Dermis blood vessel endothelial cell (primary cell): ENCODE measurements around the gene AK8. TPM values are rescaled to one million over a fixed set of nuclear protein-coding genes. Genes with fewer than 3 reads are reported as not detected.

Source experiments
- DNase-seq: peaks from one replicate; pipeline ENCODE4 v3.0.0; 2010
- total RNA-seq: library from RNA; depleted of rRNA; stranded (reverse); fragments of >200 nt; gene quantifications from 2 replicates; pipeline ENCODE4 v1.2.3, GENCODE V29; 2014

AK8 gene
- total RNA-seq, 1 donor from 2014 or later = not detected

DNA sequence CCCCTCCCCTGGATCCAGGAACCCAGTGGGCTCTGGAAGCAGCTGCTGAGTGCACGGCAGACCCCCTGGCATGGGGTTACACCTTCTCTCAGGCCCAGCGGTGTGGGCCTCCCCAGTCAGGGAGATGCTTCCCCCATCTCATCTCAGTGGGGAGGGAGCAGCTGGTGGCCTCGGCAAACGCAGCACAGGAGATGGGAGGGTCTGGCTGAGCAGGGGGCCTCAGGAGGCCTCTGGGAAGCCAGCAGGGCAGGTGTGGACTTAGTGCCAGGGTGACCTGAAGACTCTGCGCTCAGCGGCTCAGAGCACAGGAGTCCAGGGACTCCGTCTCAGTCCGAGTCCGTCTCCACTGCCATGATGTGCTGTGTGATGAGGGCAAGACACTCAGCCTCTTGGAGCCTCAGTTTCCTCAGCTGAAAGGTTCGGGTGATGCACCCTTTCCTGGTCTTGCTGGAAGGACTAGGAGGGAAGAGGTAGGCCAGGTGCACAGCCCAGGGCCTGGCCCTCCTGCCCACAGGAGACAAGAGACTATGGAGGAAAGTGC is 107.2 kb downstream of the AK8 start:
- no peak for DNase-seq

DNA sequence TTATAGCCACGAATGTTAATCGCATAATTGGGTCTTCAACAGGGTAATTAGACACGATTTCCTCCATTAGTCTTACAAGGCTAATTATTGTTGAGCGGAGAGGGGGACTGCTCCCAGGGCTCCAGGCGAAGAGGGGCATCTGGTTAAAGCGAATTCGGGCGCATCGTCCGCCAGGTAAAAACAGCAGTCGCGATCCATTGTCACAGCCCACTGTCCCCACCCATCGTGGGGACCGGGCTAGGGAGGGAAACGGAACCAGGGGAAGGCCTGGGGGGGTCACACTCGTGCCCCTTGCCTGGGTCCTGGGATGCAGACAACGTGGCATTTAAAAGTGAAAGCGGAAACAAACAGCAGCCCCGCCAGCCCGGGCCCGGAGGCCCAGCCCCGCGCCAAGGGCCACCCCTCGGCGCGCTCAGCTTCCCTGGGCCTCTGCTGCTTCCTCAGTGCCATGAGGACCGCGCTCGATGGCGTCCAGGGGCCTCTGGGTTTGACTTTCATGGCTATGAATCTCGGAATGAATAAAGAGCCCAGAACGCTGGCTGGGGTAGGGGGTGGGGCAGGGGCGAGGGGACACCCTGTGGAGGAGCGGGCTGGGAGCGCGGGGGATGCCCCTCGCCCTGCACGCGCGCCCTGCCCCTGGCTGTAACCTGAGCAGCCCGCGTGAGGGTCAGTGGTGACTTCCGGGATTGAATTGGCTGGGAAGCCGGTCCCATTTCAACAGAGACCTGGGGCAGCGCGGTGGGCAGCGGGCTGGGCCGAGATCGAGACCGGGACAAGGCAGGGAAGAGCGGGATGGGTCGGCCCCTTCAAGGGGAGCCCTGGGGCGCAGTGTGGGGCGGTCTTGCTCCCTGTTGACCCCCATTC is 107.9 kb downstream of the AK8 start:
- DNase-seq = peak; percentile 50

DNA sequence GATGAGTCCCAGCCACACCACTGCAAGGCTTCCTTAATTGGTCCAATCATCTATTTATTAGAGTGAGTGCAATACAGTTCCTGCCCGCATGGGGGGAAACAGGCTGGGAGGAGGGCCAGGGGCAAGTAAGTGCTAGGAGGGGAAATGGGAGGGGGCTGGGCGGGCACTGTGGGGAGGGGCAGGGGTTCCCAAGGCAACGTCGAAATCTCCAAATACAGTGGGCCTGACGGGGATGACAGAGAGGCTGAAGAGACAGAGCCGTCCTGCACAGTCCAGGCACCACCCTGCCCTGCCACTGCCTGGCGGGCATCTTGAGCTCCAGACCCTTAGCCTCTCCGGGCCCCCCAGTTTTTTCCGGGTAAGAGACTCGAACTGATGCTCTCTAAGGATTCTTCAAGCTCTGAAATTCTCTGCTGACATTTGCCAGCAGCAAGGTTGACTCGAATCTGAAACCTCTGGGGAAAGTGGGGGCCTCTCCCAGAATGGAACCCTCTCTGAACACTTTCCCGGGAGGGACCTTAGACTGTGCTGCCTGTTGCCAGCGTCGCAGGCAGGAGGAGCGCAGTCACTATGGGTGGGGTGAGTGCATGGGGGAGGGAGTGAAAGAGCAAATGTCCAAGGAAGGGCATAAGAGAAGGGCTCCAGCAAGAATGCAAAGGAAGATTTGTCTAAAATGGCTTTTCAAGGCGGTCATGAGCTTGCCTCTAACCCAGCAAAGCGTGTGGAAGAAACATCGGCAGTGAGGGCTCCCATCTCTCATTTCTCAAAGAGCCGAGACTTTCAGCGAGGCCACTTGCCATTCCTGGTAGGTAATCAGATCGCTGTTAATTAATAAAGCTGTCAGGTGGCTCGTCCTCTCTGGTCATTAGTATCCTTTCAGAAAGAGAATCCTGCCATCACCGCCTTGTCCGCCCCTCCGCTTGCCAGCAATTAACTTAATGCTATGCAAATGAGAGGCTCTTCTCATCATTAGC is 108.9 kb downstream of the AK8 start:
- DNase-seq = peak; percentile 61

DNA sequence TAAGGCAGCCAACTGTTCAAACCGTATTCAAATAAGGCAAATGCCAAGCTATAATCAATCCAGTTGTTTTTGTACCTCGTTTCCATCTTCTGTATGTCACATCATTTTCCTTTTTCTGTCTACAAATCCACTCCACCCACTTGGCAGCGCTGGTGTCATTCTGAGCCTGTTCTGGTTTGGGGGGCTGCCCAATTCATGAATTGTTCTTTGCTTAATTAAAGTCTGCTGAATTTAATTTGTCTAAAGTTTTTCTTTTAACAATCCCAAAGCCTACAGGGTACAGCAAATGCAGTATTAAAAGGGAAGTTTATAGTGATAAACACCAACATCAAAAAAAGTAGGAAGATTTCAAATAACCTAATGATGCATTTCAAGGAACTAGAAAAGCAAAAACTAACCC is 114.5 kb downstream of the AK8 start:
- DNase-seq = no peak

DNA sequence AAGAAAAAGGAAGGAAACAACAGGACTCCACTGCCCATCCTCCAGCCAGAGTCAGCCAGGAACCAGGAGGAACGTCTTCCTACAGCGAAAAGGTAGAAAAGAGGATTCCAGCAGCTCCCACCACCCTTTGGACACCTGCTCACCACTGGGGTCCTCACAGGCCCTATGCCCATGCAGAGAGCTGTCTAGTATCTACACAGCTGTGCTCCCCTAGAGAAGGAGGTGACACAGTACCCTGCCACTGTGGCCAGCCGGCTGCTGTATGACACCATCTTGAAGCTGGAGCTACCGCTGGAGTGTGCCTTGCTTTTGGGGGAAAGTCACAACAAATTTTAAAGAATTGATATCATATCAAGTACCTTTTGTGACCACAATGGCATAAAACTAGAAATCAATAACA is 115.2 kb downstream of the AK8 start:
- no peak for DNase-seq

DNA sequence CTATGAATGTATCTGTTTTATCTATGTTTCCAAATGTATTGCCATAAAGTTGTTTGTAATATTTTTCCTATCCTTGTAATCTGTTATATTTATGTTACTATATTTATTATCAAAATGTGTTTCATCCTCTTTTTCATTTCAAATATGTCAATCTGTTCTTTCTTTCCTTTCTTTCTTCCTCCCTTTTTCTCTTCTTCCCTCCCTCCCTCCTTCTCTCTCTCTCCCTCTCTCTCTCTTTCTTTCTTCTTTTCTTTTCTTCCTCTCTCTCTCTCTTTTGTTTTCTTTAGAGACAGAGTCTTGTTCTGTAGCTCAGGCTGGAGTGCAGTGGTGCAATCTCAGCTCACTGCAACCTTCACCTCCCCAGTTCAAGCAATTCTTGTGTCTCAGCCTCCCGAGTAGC is 116.5 kb downstream of the AK8 start:
- DNase-seq = no peak

DNA sequence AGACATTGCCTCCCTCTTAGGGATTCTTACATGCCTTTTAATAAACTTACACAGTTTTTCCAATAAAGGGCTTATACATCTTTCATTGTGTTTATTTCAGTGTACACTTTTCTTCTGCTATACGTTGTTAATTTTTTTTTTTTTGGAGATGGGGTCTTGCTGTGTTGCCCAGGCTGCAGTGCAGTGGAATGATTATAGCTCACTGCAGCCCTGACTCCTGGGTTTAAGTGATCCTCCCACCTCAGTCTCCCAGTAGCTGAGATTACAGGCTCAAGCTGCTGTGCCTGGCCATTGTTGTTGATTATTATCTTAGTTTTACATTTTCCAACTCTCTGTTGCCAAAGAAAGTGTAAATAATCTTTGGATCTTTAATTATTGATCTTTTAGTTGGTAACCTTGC is 118.0 kb downstream of the AK8 start:
- DNase-seq = no peak

DNA sequence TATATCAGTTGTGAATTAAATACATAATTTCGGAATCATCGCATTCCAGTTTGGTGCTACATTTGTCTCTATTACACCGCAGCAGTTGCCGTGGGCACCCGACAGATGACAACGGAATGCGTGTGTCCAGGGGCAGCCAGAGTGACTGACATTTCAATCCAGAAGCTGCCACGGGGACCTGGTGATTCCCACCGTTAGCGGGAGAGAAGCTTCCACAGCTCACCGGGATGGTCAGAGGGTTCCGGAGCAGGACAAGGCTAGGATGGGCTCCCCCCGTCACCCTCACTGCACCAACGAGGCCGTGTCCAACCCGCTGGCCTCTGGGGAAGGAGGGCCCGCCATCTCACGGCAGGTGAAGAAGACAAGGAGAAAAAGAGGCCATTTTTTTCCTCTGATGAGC is 121.1 kb downstream of the AK8 start:
- no peak for DNase-seq

DNA sequence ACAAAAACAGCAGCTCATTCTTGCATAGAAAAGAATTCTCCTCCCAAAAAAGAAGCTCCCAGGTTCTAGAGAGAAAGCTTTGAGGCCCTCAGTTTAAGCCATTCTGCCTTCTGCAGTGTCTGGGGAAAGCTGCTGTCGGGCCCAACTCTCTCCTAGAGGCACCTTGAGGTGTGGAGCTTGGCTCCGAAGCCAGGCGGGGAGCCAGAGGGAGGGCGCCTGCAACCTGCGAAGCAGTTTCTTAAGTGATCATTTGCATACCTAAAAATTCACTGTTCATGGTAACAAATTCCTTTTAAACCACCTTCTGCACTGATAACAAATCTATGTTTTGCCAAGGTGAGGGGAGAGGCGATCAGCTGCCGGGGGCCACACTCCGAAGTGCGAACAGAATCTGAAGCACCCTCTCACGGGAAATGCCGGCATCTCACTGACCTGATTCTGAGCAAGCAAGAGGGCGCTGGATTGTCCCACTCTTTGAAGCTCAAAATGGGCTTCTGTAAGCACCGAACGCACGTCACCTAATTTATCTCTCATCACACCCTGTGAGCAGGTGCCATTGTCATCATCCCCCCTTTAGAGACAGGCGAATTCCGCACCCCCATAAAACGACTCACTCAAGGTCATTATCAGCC is 121.8 kb downstream of the AK8 start:
- no peak for DNase-seq

DNA sequence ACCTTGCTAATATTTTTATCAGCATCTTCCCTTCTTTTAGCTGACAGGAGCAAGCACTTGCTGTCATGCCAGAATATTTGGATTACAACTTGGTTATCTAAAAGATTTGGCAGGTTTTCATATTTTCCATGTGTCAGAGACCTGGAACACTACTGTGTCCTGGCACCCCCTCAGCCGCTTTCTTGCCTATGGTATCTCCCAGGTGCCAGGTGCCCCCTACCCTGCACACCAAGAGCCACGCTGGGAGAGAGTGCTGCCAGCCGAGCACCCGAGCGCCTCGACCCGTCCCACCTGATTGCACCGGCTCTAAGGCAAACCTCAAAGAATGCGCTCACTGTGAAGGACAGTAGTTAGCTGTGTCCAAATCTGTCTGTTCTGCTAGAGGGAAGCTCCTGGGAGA is 123.0 kb downstream of the AK8 start:
- DNase-seq = no peak

DNA sequence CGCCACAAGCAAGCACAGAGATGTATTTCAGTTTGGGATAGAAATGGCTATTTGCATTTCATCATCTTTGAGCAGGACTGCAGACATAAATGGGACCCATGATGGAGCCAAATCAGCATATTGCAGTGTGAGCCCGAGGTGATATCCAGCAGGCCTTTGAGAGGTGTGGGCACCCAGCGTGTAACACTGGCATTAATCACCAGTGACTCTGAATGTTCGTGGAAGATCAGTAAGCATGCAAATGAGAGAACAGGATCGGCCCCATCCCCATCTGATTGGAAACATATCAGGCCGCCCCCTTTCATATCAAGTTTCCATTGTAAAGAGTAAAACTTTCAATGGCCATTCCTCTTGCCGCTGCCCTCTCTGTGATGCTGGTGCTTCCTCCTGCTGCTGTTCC is 123.8 kb downstream of the AK8 start:
- DNase-seq = no peak

DNA sequence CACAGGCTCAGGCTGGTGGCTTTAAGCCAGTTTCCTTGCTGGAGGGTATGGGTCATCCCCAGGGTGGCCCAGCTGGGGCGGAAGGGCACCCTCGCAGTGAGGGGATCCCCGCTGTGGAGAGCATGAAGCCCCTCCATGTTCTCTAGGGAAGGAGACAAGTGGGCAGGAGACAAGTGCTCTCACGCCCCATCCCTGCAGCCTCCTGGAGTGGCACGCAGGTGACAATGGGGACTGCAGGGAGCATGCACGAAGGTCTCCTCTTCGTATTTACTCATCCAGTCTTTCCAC is 124.5 kb downstream of the AK8 start:
- DNase-seq = no peak

DNA sequence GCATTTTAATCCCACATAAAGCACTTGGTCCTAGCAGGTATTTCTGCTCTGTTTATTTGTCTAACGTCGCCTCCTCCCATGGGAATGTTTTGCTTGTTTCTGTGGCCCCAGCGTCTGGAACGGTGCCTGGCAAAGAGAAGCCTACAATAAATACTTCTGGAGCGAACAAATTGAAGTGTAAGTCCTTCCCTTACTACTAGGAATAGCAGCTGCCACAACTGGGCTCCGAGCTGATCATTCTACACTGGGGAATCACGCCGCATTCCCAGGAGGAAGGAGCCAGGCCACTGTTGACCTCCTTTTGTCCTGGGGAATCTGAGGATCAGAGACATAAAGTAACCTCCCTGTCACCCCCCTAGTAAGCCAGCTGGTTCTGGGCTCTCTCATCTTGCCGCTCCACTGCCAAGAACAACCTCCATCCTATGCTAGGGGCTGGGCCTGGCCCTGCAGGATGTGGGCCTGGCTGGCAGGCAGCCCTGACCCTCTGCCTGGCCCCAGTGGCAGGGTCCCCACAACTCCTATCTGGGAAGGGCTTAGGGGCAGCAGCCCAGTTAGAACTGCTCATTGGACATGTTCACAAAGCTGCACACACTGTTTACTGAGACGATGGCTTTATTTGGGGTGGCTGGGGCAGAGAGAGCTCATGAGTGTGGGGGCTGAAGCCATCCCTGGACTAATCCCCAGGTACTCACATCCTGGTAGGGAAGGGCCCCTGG is 125.0 kb downstream of the AK8 start:
- no peak for DNase-seq

DNA sequence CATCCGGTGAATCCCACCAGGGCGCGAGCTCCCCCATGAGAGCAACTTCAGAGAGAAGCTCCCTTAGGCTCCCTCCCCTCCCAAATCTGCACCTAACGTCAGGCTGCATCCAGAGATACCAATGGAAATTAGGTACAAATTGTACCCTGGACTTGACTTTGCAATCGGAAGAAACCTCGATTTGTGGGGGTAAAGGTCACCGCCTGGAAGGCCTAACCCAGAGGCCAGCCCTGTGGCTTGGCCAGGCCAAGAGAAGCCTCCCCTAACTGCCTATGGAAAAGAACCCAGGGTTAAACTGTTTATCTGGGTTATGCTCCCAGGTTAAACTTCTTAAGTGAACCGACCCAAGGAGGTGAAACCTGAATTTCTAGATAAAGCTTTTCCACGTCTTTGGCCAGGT is 127.4 kb downstream of the AK8 start:
- DNase-seq = no peak

DNA sequence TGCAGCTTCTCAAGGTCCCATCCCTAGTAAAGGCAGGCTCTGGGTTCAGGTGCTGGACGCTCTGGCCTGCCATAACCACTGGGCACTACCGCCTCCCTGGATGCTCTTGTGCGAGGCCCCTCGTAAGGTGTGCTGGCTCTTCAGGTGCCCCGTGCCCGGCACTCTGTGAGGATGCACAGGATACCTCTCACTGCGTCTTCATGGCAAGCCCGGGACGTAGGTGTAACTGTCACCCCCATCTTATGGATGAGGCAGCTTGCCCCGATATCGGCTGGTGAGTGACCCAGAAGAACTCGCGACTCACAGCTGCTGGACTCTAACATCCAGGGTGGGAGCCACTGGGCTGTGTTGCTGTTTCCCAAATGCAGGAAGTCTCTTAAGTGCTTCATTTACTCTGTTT is 128.8 kb downstream of the AK8 start:
- no peak for DNase-seq

DNA sequence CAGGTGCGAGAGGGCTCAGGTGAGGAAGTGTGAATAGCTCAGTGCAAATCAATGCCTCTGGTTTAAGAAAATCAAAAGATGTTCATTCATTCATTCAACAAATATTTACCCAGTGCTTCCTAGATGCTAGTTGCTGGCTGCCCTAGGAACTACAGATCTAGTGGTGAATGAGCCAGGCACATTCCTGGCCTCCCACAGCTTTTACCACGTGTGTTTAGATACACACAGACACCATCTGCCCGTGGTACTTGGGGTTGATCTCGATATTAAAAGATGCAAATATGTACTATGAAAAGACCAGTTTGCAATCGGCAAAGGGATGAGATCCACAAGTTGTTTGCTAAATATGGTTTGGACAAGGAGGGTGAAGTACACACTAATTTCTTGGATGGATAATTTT is 129.6 kb downstream of the AK8 start:
- DNase-seq = no peak

DNA sequence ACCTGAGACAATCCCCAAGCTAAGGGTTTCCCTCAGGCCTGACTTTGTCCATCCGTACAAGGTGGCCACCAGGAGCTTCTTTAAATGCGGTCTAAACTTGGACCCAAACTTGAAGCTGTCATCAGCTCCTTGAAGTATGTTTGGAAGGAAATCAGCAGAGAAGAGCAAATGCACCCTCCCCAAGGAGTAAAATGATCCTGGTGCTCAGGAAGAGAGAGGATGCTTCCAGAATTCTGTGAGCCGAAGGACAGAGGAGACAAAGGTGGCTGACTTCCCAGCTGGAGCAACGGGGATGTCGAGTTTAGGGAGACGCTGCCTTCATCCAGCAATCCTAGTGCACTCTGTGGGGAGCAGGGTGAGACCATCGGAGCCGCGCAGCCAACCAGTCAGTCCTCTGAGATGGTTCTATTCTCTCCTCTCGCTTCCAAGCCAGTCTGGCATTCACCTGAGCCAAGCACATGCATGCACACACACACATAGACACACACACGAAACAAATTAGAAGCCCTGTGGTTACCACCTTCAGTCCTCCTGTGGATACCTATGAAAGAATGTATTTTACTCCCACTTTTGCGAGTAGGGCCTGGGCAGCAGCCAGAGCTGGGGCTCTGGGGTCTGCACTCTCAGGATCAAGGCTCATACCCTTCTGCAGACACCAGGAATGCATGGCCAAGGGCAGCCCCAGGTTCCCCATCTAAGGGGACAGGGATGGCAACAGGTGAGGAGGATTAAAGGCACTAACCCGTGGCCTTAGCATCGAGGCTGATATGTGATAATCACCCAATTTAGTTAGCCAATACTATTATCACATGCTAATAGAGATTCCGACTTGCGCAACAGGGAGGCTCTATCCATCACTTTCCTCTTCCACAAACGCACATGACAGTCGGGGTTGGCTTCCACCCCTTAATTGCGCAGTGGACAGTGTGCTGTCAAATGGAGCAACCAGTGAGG is 132.1 kb downstream of the AK8 start:
- no peak for DNase-seq

DNA sequence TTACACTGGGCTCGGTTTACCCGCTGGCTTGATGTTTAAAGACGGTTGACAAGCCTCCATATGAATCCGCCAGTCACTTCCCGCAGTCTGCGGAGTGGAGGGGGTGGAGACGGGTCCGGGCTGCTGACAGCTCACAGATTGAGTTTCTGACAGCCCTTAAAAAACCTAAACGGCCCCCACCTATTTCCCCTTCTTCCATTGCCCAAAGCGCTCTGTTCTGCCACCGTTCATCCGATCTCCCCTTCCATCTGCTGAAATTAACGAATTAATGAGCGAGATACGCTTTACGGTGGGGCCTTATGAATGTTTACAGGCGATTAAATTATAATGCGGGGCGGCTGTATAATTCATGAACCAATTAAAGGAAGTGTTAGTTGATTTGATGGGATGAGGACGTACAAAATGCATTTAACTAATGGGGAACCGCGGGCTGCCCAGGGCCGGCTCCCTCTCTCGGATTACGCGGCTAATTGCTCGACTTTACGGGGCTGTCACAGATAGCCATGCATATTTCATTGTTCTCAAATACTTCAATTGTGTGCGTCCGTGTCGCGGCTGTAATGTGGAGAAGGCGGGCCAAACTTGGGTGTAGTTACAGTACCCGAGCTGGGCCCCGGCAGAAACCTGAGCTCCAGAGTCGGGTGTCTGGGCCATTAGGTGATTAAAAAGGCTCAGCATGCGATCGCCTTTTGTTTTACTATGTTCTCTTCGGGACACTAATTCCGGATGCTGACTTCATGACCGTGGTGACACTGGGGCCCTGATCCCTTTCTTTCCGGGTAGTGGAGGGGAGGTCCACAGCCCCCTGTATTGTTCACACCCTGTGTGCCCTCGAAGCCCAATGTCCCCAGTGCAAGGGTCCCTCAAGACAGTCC is 133.0 kb downstream of the AK8 start:
- peak; percentile 17 for DNase-seq

DNA sequence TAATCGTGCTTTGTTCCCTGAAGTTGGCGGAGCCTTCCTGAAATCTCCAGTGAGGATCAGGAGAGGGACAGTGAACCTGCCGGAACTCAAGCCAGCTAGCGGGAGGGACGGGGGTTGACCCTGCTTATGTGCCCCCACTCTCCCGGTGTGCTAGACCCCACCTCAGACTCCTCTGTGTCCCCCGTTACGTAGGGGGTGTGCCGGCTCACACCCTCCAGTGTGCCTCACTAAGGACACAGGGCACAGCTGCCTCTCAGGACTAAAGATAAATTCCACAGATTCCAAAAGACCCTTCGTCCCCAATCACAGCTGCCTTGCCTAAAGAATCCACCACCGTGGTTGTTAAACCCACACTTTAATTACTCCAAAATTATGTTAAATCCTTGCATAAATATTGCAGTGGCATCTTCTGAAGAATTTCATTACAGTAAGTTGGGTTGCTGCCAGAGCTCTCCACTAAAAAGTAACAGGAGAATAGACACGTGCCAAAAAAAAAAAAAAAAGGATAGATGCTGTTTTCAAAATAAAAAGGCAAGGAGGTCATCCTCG is 134.1 kb downstream of the AK8 start:
- no peak for DNase-seq

DNA sequence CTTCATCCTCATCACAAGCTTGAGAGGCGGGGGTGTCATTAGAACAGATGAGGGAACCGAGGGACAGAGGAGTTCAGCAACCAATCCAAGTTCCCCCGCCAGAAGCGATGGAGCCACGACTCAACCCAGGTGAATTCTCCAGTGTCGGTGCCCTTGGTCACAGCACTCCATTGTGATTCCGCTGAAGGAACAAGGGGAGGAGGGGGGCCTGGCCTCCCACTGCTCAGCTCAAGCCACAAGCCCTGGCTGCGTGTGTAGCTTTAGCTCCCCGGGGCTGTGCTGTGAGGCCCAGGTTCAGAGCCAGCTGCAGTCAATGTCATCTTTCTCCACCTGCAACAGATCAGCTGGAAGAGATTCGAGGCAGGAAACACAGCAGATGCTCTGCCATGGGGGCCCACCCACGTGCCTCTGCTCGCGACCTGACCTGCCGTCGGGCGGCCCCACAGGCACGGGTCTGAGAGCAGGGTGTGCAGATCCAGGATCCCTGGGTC is 135.2 kb downstream of the AK8 start:
- no peak for DNase-seq
